Measurements from ENCODE around the gene DGKZ. TPM values are rescaled to one million over a fixed set of nuclear protein-coding genes. Genes with fewer than 3 reads are reported as not detected.

Gene DGKZ
- total RNA-seq, 4 donors from 2014 or later, result 41.8 to 86.4 (median 60.3) TPM

DNA sequence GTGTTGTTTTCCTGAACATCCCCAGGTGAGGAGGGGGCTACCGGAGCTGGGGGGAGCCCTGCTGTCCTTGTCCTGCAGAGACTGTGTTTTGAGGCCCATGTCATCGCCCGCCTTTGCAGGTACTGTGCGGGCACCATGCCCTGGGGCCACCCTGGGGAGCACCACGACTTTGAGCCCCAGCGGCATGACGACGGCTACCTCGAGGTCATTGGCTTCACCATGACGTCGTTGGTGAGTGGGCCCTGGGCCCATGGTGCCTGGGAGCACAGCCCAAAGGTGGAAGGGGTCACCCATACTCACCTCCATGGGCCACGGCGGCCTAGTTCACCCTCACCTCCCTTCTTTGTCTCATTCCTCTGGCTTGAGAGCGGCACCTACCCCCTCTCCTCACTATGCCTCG, 27.6 kb downstream of the DGKZ start:
- intact Hi-C loops (cut with DNase I; ENCODE audit: low total_unique reads), result no loop called here
- H3K4me3 ChIP-seq (ENCODE audit: low read depth, poor library complexity, severe bottlenecking), result no peak overlapping the region
- 87 to 90% methylated on average over 12 to 15 of the region's 15 CpGs for WGBS, 2 donors
- no peak for DNase-seq (ENCODE audit: low spot score in 2 of 2)
- no peak for TF ChIP-seq POLR2A (IDR thresholded peaks at IDR 0.05)
- TF ChIP-seq, protein P1, sequence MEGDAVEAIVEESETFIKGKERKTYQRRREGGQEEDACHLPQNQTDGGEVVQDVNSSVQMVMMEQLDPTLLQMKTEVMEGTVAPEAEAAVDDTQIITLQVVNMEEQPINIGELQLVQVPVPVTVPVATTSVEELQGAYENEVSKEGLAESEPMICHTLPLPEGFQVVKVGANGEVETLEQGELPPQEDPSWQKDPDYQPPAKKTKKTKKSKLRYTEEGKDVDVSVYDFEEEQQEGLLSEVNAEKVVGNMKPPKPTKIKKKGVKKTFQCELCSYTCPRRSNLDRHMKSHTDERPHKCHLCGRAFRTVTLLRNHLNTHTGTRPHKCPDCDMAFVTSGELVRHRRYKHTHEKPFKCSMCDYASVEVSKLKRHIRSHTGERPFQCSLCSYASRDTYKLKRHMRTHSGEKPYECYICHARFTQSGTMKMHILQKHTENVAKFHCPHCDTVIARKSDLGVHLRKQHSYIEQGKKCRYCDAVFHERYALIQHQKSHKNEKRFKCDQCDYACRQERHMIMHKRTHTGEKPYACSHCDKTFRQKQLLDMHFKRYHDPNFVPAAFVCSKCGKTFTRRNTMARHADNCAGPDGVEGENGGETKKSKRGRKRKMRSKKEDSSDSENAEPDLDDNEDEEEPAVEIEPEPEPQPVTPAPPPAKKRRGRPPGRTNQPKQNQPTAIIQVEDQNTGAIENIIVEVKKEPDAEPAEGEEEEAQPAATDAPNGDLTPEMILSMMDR (IDR thresholded peaks at IDR 0.05), result no peak

DNA sequence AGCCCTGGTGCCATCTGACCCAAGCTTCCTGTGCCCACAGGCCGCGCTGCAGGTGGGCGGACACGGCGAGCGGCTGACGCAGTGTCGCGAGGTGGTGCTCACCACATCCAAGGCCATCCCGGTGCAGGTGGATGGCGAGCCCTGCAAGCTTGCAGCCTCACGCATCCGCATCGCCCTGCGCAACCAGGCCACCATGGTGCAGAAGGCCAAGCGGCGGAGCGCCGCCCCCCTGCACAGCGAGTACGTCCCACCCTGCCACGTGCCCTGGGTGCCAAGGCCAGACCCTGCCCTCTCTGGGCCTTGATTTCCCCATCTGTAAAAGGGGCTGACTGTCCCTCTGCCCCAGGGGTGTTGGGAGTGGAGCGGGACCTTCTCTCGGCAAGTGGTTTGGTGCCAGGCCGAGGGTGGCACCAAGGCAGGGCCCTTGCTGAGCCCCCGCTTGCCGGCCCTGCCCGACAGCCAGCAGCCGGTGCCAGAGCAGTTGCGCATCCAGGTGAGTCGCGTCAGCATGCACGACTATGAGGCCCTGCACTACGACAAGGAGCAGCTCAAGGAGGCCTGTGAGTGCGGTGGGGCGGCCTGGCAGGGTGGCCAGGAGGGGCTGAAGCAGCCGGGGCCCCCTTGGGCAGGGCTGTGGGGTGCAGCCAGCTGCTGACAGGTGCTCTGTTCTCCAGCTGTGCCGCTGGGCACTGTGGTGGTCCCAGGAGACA, 28.3 kb downstream of the DGKZ start:
- no peak overlapping the region for H3K4me3 ChIP-seq (ENCODE audit: low read depth, poor library complexity, severe bottlenecking)
- intact Hi-C loops (cut with DNase I; ENCODE audit: low total_unique reads), result no loop called here
- 96% methylated on average over 26 to 28 of the region's 38 CpGs for WGBS, 2 donors
- TF ChIP-seq POLR2A (IDR thresholded peaks at IDR 0.05), result no peak
- TF ChIP-seq, protein P1 (IDR thresholded peaks at IDR 0.05), result no peak
- DNase-seq (ENCODE audit: low spot score in 2 of 2), result no peak

DNA sequence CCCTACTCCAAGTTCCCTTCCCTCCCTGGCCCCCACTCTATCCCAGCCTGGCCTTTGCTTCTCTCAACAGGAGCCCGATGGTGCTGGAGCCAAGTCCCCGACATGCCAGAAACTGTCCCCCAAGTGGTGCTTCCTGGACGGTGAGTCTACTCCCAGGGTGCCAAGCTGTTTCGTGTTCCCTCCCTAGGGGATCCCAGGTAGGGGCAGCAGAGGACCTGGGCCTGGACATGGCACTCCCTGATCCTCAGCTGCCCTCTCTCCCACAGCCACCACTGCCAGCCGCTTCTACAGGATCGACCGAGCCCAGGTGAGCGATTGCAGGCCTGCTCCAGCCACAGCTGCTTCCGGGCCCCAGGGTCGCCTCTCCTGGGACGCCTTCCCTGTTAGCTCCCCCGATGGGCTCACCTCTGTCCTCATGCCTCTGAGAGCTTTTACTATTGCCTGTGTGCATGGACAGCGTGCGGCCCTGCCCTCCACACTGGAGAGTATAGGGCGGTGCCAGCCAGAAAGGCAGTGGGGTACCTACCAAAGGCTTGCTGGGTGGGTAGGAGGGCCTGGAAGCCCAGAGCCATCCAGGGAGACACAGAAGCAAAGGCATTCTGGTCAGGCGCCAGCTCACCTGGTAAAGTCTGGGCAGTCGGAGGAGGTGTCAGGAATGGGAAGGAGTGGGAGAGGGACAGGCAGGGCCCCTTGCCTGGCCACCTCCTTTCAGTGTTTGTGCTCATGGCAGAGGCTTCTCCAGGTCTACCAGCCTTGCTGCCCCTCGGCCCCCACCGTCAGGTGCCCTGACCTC, 29.2 kb downstream of the DGKZ start:
- H3K4me3 ChIP-seq (ENCODE audit: low read depth, poor library complexity, severe bottlenecking), result no peak overlapping the region
- DNase-seq (ENCODE audit: low spot score in 2 of 2), result no peak
- intact Hi-C loops (cut with DNase I; ENCODE audit: low total_unique reads), result no loop called here
- WGBS, 2 donors, result 87 to 88% methylated on average over 19 of the region's 19 CpGs
- TF ChIP-seq, protein P1 (IDR thresholded peaks at IDR 0.05), result no peak
- no peak for TF ChIP-seq POLR2A (IDR thresholded peaks at IDR 0.05)

DNA sequence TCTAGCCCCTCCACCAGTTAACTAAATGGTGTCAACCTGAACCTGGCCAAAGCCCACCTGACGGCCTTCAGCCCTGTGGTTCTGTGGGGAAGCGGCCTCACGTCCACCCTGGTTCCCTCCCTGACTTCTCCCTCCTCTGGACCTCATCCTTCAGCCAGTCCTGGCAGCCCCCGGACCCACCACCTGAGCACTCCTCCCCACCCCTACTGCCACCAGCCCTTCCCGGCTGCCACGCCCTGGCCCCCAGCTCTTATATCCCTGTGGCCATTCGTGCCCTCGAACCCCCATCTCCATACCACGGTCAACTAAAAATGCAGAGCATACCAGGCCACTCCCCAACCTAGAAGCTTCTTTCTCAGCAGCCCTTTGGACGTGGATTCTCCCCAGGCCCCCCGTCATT, 30.0 kb downstream of the DGKZ start:
- H3K4me3 ChIP-seq (ENCODE audit: low read depth, poor library complexity, severe bottlenecking), result no peak overlapping the region
- intact Hi-C loops (cut with DNase I; ENCODE audit: low total_unique reads), result no loop called here
- 93 to 96% methylated on average over 11 of the region's 11 CpGs for WGBS, 2 donors
- DNase-seq (ENCODE audit: low spot score in 2 of 2), result no peak
- TF ChIP-seq POLR2A (IDR thresholded peaks at IDR 0.05), result no peak
- TF ChIP-seq, protein P1 (IDR thresholded peaks at IDR 0.05), result no peak

DNA sequence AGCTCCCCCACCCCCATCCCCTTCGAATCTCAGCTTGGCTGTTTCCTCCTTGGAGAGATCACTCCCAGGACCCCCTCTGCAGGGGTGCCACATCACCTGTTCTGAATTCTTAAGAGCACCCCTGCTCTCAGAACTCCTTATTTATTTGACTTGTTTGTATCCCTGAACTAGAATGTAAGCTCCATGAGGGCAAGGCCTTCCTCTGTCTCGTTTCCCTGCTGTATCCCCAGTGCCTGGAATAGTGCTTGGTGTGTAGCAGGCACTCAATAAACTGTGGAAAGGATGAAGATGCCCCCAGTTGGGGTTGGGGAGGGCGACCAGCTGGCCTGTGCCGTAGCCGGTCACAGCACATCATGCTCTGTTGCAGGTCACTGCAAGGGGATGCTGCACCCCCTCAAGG, 30.6 kb downstream of the DGKZ start:
- 88 to 92% methylated on average over 5 of the region's 5 CpGs for WGBS, 2 donors
- intact Hi-C loops (cut with DNase I; ENCODE audit: low total_unique reads), result no loop called here
- no peak for DNase-seq (ENCODE audit: low spot score in 2 of 2)
- no peak overlapping the region for H3K4me3 ChIP-seq (ENCODE audit: low read depth, poor library complexity, severe bottlenecking)
- no peak for TF ChIP-seq POLR2A (IDR thresholded peaks at IDR 0.05)
- TF ChIP-seq, protein P1 (IDR thresholded peaks at IDR 0.05), result no peak

Measured in lower leg skin (tissue), 4 donors.